Lower leg skin (tissue), 4 donors: ENCODE data around the gene STK11IP. TPM values are rescaled to one million over a fixed set of nuclear protein-coding genes. Genes with fewer than 3 reads are reported as not detected.

Source experiments
- DNase-seq, 2 donors: peaks; one replicate each; pipeline ENCODE4 v3.0.0-alpha.2; 2019; ENCODE audit warnings: low spot score in 2 of 2
- H3K4me3 ChIP-seq: fragments of 200-600 bp; sonication (generic); 2 replicates; pipeline ENCODE4 v1.5.1; 2017; ENCODE audit warnings: mild to moderate bottlenecking, low read depth; ENCODE audit not compliant: poor library complexity, severe bottlenecking
- CTCF ChIP-seq, 3 donors: fragments of 450-650 bp; IDR thresholded peaks; one replicate each; pipeline ENCODE4 v1.5.1; 2016; ENCODE audit warnings: antibody characterized with exemption in 3 of 3, mild to moderate bottlenecking in 3 of 3, moderate library complexity in 2 of 3
- POLR2A ChIP-seq, 2 donors: fragments of 450-650 bp; IDR thresholded peaks; one replicate each; pipeline ENCODE4 v1.6.1; 2016 to 2017; ENCODE audit warnings: antibody characterized with exemption in 2 of 2, mild to moderate bottlenecking in 1 of 2, moderate library complexity in 1 of 2
- WGBS, 2 donors: methylation state at CpG; one replicate each; pipeline ENCODE4 v1.1.5; 2018; 5-methylcytosine and 5-hydroxymethylcytosine counted together
- intact Hi-C: fragments of 100-400 bp; cut with DNase I; formaldehyde crosslinking; loops from one replicate; pipeline ENCODE4 v1.15.0; 2023; ENCODE audit warnings: low total_unique reads
- total RNA-seq, 4 donors: library from RNA; depleted of rRNA; stranded (reverse); fragments of >200 nt; gene quantifications; one replicate each; pipeline ENCODE4 v1.1.0, GENCODE V29; 2016

Gene STK11IP
- total RNA-seq, 4 donors from 2014 or later, result 13.3 to 37.8 (median 18.9) TPM

GRCh38 chr2:219642069-219642454, 44.4 kb downstream of the STK11IP start:
- DNase-seq, result peak in 1 of 2 donors; percentile 68
- intact Hi-C loops, result no loop called here
- TF ChIP-seq POLR2A (IDR thresholded peaks at IDR 0.05), result no peak
- no peak for TF ChIP-seq CTCF (IDR thresholded peaks at IDR 0.05)
- no peak overlapping the region for H3K4me3 ChIP-seq
- WGBS, 2 donors, result 72 to 79% methylated on average over 8 of the region's 8 CpGs

GRCh38 chr2:219642465-219643083, 44.9 kb downstream of the STK11IP start:
- WGBS, 2 donors, result 9% methylated on average over 19 to 23 of the region's 24 CpGs
- H3K4me3 ChIP-seq, result no peak overlapping the region
- TF ChIP-seq POLR2A (IDR thresholded peaks at IDR 0.05) (no peak), CTCF (IDR thresholded peaks at IDR 0.05) (peak in 2 of 3 donors; percentile 14 to 98)
- peak; percentile 93 to 98 for DNase-seq
- intact Hi-C loops, result no loop called here

GRCh38 chr2:219643084-219643473, 45.4 kb downstream of the STK11IP start:
- intact Hi-C loops, result no loop called here
- TF ChIP-seq POLR2A (IDR thresholded peaks at IDR 0.05), result no peak
- TF ChIP-seq CTCF (IDR thresholded peaks at IDR 0.05), result no peak
- H3K4me3 ChIP-seq, result no peak overlapping the region
- WGBS, 2 donors, result 83 to 88% methylated on average over 7 of the region's 7 CpGs
- DNase-seq, result peak in 1 of 2 donors; percentile 60

- H3K4me3 ChIP-seq, result no peak overlapping the region
- WGBS, 2 donors, result 92 to 94% methylated on average over 14 of the region's 14 CpGs
- TF ChIP-seq CTCF (IDR thresholded peaks at IDR 0.05) (no peak), POLR2A (IDR thresholded peaks at IDR 0.05) (no peak)
- peak in 1 of 2 donors; percentile 74 for DNase-seq
- intact Hi-C loops, result no loop called here
Observed at GRCh38 chr2:219643788-219644398, 46.2 kb downstream of the STK11IP start.

- intact Hi-C loops, result no loop called here
- WGBS, 2 donors, result 63% methylated on average over 17 of the region's 17 CpGs
- no peak overlapping the region for H3K4me3 ChIP-seq
- TF ChIP-seq CTCF (IDR thresholded peaks at IDR 0.05) (no peak), POLR2A (IDR thresholded peaks at IDR 0.05) (no peak)
- peak in 1 of 2 donors; percentile 82 for DNase-seq
Observed at GRCh38 chr2:219644801-219645480, 47.3 kb downstream of the STK11IP start.
